ENCODE results near the gene PACSIN1.
A peak's percentile ranks its signal among the peaks of the same experiment; 100 is the strongest.

Gene PACSIN1

GRCh38 chr6:34465531-34466241 lies at the start of gene PACSIN1:
PACSIN1 (plus strand) TSS chr6:34466076; CDS start chr6:34526306, 60,230 bp downstream.
- DNase-seq (ENCODE audit: low read depth): no peak

- no peak for DNase-seq (ENCODE audit: low read depth)
Observed at GRCh38 chr6:34416877-34417371, 49.0 kb upstream of the PACSIN1 start.

GRCh38 chr6:34418367-34418766 lies 47.5 kb upstream of the PACSIN1 start:
- DNase-seq (ENCODE audit: low read depth): no peak

- DNase-seq (ENCODE audit: low read depth): no peak
Observed at GRCh38 chr6:34423254-34423653, 42.6 kb upstream of the PACSIN1 start.

- no peak for DNase-seq (ENCODE audit: low read depth)
Observed at GRCh38 chr6:34424200-34425131, 41.4 kb upstream of the PACSIN1 start.

- DNase-seq (ENCODE audit: low read depth): no peak
Observed at GRCh38 chr6:34425132-34425497, 40.8 kb upstream of the PACSIN1 start.

GRCh38 chr6:34425498-34426410 lies 40.1 kb upstream of the PACSIN1 start, which contains the start of gene RPS10:
RPS10 (minus strand) TSS chr6:34426069; CDS start chr6:34425221, 848 bp downstream.
- peak; percentile 79 for DNase-seq (ENCODE audit: low read depth)

- DNase-seq (ENCODE audit: low read depth): no peak
Observed at GRCh38 chr6:34435916-34436315, 30.0 kb upstream of the PACSIN1 start.

- no peak for DNase-seq (ENCODE audit: low read depth)
Observed at GRCh38 chr6:34436803-34437643, 28.9 kb upstream of the PACSIN1 start.

- DNase-seq (ENCODE audit: low read depth): no peak
Observed at GRCh38 chr6:34437644-34437970, 28.3 kb upstream of the PACSIN1 start.

- DNase-seq (ENCODE audit: low read depth): no peak
Observed at GRCh38 chr6:34438705-34439104, 27.2 kb upstream of the PACSIN1 start.

GRCh38 chr6:34439442-34439841 lies 26.4 kb upstream of the PACSIN1 start:
- no peak for DNase-seq (ENCODE audit: low read depth)

GRCh38 chr6:34441526-34441925 lies 24.4 kb upstream of the PACSIN1 start:
- DNase-seq (ENCODE audit: low read depth): no peak

GRCh38 chr6:34445313-34445860 lies 20.5 kb upstream of the PACSIN1 start:
- DNase-seq (ENCODE audit: low read depth): no peak

- no peak for DNase-seq (ENCODE audit: low read depth)
Observed at GRCh38 chr6:34447386-34447785, 18.5 kb upstream of the PACSIN1 start.

- no peak for DNase-seq (ENCODE audit: low read depth)
Observed at GRCh38 chr6:34447910-34448309, 18.0 kb upstream of the PACSIN1 start.

GRCh38 chr6:34451192-34451591 lies 14.7 kb upstream of the PACSIN1 start:
- no peak for DNase-seq (ENCODE audit: low read depth)

GRCh38 chr6:34455831-34456230 lies 10.0 kb upstream of the PACSIN1 start:
- no peak for DNase-seq (ENCODE audit: low read depth)

GRCh38 chr6:34457382-34457741 lies 8.5 kb upstream of the PACSIN1 start:
- no peak for DNase-seq (ENCODE audit: low read depth)

Data from stimulated activated CD8-positive, alpha-beta memory T cell treated with anti-CD3 and anti-CD28 coated beads, Interleukin-15, amount 100 ng/mL, for 1 hour (primary cell).